Breast epithelium (tissue), 4 donors: ENCODE data around the gene C7orf57. TPM values are rescaled to one million over a fixed set of nuclear protein-coding genes. Genes with fewer than 3 reads are reported as not detected.

ENCODE experiments used
- DNase-seq, 2 donors: peaks; one replicate each; pipeline ENCODE4 v3.0.0-alpha.2; 2019; ENCODE audit warnings: low spot score in 2 of 2
- H3K27ac ChIP-seq, 2 donors: fragments of 200-600 bp; sonication (generic) in 1 of 2; one replicate each; pipeline ENCODE4 v1.5.1; 2016 to 2019; ENCODE audit warnings: mild to moderate bottlenecking in 1 of 2
- H3K27me3 ChIP-seq, 2 donors: fragments of 200-600 bp; sonication (generic) in 1 of 2; one replicate each; pipeline versions ENCODE4 v1.5.1 to v1.6.0; 2017 to 2019; ENCODE audit warnings: control low read depth in 1 of 2, mild to moderate bottlenecking in 1 of 2
- H3K36me3 ChIP-seq: fragments of 200-600 bp; one replicate; pipeline ENCODE4 v1.5.1; 2019
- H3K4me1 ChIP-seq, 2 donors: fragments of 200-600 bp; sonication (generic); one replicate each; pipeline ENCODE4 v1.5.1; 2016 to 2019; ENCODE audit warnings: control low read depth in 1 of 2
- H3K4me3 ChIP-seq, 3 donors: fragments of 200-600 bp; sonication (generic); 1 replicate in 2 of 3; 2 replicates in 1 of 3; pipeline ENCODE4 v1.5.1; 2016 to 2019; ENCODE audit warnings: mild to moderate bottlenecking in 3 of 3, moderate library complexity in 2 of 3
- H3K9me3 ChIP-seq, 2 donors: fragments of 200-600 bp; sonication (generic) in 1 of 2; one replicate each; pipeline ENCODE4 v1.5.1; 2016 to 2019; ENCODE audit warnings: control low read depth in 1 of 2
- CTCF ChIP-seq, 3 donors: fragments of 450-650 bp; IDR thresholded peaks; one replicate each; pipeline ENCODE4 v1.5.1; 2016 to 2017; ENCODE audit warnings: antibody characterized with exemption in 3 of 3, mild to moderate bottlenecking in 3 of 3, moderate library complexity in 3 of 3
- POLR2A ChIP-seq: fragments of 450-650 bp; IDR thresholded peaks from one replicate; pipeline ENCODE4 v1.6.1; 2016; ENCODE audit warnings: antibody characterized with exemption, mild to moderate bottlenecking, moderate library complexity
- POLR2AphosphoS5 ChIP-seq, 3 donors: sonication (generic); formaldehyde crosslinking; IDR thresholded peaks; one replicate each; pipeline ENCODE4 v1.6.1; 2017; ENCODE audit warnings: antibody characterized with exemption in 3 of 3
- intact Hi-C: fragments of 100-400 bp; cut with DNase I; formaldehyde crosslinking; loops from one replicate; pipeline ENCODE4 v1.15.1; 2023; ENCODE audit warnings: low total_unique reads
- total RNA-seq, 3 donors: library from RNA; depleted of rRNA; stranded (reverse); fragments of >200 nt; gene quantifications; one replicate each; pipeline ENCODE4 v1.1.0, GENCODE V29; 2016

C7orf57 gene
- total RNA-seq, 3 donors from 2014 or later, result not detected

- no peak overlapping the region for H3K27ac ChIP-seq
- H3K4me1 ChIP-seq, result no peaks in the 10 kb centered on the region
- TF ChIP-seq CTCF (IDR thresholded peaks at IDR 0.05), result no peak
- no peak for TF ChIP-seq POLR2AphosphoS5 (IDR thresholded peaks at IDR 0.05)
- TF ChIP-seq POLR2A, result no peak
- no peaks in the 10 kb centered on the region for H3K9me3 ChIP-seq
- no peaks in the 10 kb centered on the region for H3K36me3 ChIP-seq
- H3K27me3 ChIP-seq, result peaks cover 3 to 10% of the 10 kb centered on the region in 2 donors
- intact Hi-C loops, result no loop called here
- H3K4me3 ChIP-seq, result no peak overlapping the region
- no peak for DNase-seq
Measured at GRCh38 chr7:48033922-48034321, 1.4 kb upstream of the C7orf57 start.

DNA sequence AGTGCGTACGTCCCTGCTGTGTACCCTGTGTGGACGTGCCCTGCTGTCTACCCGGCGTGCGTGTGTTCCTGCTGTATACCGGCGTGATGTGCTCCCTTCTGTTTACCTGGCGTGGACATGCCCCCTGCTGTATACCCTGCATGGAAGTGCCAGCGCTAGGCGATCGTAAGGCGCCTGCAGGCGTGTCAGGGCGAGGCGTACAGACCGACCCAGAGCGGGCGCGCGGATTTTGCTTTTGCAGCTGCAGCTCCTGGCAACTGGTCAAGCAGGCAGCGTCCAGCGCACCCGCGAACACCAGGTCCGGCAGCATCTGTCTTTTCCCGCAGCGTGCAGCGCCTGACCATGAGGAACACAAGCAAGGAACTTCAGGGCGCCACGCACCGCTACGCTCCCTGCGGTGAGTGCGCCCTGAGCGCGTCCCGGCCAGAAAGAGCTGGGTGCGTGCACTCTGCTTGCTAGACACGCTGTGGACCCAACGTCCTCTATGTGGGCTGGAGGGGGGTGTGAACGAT, 680 bp downstream of the C7orf57 start:
- H3K4me3 ChIP-seq, result peak overlapping the region; percentile 39 to 64 (median 53)
- no peaks in the 10 kb centered on the region for H3K9me3 ChIP-seq
- no peak overlapping the region for H3K27ac ChIP-seq
- no peak for DNase-seq
- H3K36me3 ChIP-seq, result no peaks in the 10 kb centered on the region
- intact Hi-C loops, result no loop called here
- H3K4me1 ChIP-seq, result no peaks in the 10 kb centered on the region
- peaks cover 3 to 9% of the 10 kb centered on the region in 2 donors for H3K27me3 ChIP-seq
- TF ChIP-seq CTCF (IDR thresholded peaks at IDR 0.05) (no peak), POLR2AphosphoS5 (IDR thresholded peaks at IDR 0.05) (no peak), POLR2A (no peak)

GRCh38 chr7:48038815-48039506, 3.6 kb downstream of the C7orf57 start:
- TF ChIP-seq POLR2AphosphoS5 (IDR thresholded peaks at IDR 0.05), result no peak
- no peak for TF ChIP-seq POLR2A
- TF ChIP-seq CTCF (IDR thresholded peaks at IDR 0.05), result no peak
- H3K27ac ChIP-seq, result no peak overlapping the region
- H3K27me3 ChIP-seq, result peaks cover 3 to 5% of the 10 kb centered on the region in 2 donors
- no peak for DNase-seq
- H3K9me3 ChIP-seq, result no peaks in the 10 kb centered on the region
- no peak overlapping the region for H3K4me3 ChIP-seq
- intact Hi-C loops, result no loop called here
- H3K4me1 ChIP-seq, result no peaks in the 10 kb centered on the region
- no peaks in the 10 kb centered on the region for H3K36me3 ChIP-seq

DNA sequence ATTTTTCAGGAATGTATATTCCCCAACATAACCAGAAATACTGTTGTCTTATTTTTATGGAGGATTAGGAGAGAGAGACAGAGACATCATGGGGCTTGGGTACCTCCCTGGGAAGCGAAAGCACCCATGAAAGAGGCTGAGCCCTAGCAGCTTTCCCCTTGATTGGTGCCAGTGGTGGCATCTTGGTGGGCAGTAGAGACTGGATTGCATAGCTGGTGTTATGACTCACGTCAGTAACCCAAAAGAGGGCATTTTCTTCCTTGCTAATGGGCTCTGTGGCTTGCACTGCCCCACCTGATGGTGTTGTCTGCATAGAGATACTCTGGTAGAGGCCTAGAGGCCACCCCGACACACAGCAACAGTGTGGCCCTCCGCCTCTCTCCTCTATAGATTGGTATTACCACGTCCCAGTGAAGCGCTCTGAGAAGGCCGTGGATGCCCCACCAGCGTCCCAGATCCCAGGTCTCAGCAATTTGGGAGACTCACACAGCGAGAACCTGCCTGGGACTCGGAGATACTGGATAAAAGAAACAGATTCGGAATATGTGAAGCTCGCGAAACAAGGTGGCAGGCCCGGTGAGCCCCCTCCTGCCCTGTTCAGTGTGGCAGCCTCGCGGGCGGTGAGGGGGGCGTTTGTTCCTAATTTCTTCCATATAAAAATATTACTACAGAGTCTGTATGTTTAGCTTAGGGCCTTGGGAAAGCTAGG, 5.8 kb downstream of the C7orf57 start:
- Histone ChIP-seq H3K36me3 (no peaks in the 10 kb centered on the region), H3K9me3 (no peaks in the 10 kb centered on the region), H3K4me1 (no peaks in the 10 kb centered on the region), H3K4me3 (no peak overlapping the region), H3K27ac (no peak overlapping the region), H3K27me3 (peaks cover 1 to 2% of the 10 kb centered on the region in 2 donors)
- no peak for TF ChIP-seq POLR2AphosphoS5 (IDR thresholded peaks at IDR 0.05)
- no peak for TF ChIP-seq POLR2A
- TF ChIP-seq CTCF (IDR thresholded peaks at IDR 0.05), result no peak
- no peak for DNase-seq
- intact Hi-C loops, result no loop called here

- TF ChIP-seq POLR2A (no peak), POLR2AphosphoS5 (IDR thresholded peaks at IDR 0.05) (no peak), CTCF (IDR thresholded peaks at IDR 0.05) (no peak)
- Histone ChIP-seq H3K27ac (no peak overlapping the region), H3K4me1 (no peaks in the 10 kb centered on the region), H3K36me3 (no peaks in the 10 kb centered on the region), H3K9me3 (no peaks in the 10 kb centered on the region), H3K27me3 (no peaks in the 10 kb centered on the region), H3K4me3 (no peak overlapping the region)
- intact Hi-C loops, result no loop called here
- no peak for DNase-seq
Measured at GRCh38 chr7:48041653-48041970, 6.3 kb downstream of the C7orf57 start.
